NB4 (cell line): ENCODE results near the gene MYO7B.

Experiments used
- MYC ChIP-seq: IDR thresholded peaks from 2 replicates; pipeline ENCODE4 v1.6.1; 2011; ENCODE audit warnings: low read depth, low read length
- POLR2A ChIP-seq: IDR thresholded peaks from 2 replicates; pipeline ENCODE4 v1.6.1; 2011; ENCODE audit warnings: mild to moderate bottlenecking; ENCODE audit not compliant: insufficient read length; ENCODE audit errors: extremely low read depth
- TF ChIP-seq, protein P1 (sequence below): IDR thresholded peaks from one replicate; pipeline ENCODE4 v1.5.1; 2012; ENCODE audit warnings: low read depth, low read length

DNA sequence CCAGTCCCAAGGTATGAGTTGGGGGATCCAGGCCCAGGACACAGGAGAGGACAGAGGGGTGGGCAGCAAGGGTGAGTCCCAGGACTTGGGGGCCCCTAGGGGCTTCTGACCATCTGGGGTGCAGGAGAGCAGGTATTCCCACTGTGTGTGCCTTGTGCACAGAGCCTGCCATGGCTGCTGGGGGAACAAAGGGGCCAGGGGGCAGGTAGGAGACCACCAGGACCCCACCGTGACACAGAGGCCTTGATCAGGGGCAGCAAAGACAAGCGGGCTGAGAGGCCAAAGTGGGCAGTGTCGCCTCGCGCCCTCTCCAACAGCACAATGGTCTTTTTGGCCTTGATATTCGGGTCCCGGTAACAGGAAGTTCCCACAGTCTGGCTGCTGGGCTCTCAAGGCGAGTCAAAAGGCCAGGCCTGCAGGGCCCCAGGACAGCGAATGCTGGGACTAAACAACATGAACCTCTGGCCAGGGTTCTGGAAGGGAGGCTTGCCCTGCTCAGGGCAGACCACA lies 98.1 kb downstream of the MYO7B start:
- TF ChIP-seq, protein P1, sequence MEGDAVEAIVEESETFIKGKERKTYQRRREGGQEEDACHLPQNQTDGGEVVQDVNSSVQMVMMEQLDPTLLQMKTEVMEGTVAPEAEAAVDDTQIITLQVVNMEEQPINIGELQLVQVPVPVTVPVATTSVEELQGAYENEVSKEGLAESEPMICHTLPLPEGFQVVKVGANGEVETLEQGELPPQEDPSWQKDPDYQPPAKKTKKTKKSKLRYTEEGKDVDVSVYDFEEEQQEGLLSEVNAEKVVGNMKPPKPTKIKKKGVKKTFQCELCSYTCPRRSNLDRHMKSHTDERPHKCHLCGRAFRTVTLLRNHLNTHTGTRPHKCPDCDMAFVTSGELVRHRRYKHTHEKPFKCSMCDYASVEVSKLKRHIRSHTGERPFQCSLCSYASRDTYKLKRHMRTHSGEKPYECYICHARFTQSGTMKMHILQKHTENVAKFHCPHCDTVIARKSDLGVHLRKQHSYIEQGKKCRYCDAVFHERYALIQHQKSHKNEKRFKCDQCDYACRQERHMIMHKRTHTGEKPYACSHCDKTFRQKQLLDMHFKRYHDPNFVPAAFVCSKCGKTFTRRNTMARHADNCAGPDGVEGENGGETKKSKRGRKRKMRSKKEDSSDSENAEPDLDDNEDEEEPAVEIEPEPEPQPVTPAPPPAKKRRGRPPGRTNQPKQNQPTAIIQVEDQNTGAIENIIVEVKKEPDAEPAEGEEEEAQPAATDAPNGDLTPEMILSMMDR, result no peak
- TF ChIP-seq MYC (no peak), POLR2A (no peak)
